PC-9 (cell line): Measurements from ENCODE around the gene VAV3. TPM values are rescaled to one million over a fixed set of nuclear protein-coding genes. Genes with fewer than 3 reads are reported as not detected.
A peak's percentile ranks its signal among the peaks of the same experiment; 100 is the strongest.

Source experiments
- BruUV-seq: library from RNA; stranded (reverse); fragments of 400-500 nt; replicated peaks from 2 replicates; lab custom pipeline; 2021; lab: Mats Ljungman, UMichigan
- CTCF ChIA-PET: fragments of 300-600 bp; sonication (Branson Sonifier 250); formaldehyde crosslinking; loops from one replicate; lab custom pipeline; 2022; ENCODE audit warnings: antibody characterized with exemption; lab: Charles Lee
- POLR2A ChIA-PET: fragments of 300-600 bp; sonication (Branson Sonifier 250); formaldehyde crosslinking; loops from one replicate; lab custom pipeline; 2022; ENCODE audit warnings: antibody characterized with exemption; ENCODE audit not compliant: unreplicated experiment; lab: Charles Lee
- DNase-seq, 2 experiments: peaks; one replicate each; pipeline versions ENCODE4 v3.0.0 to v3.0.0-alpha.2; 2015 to 2022; ENCODE audit warnings: mixed read lengths in 1 of 2
- H2AFZ ChIP-seq: fragments of 200-600 bp; sonication (generic); 2 replicates; pipeline ENCODE4 v1.8.1; 2017; ENCODE audit warnings: antibody characterized with exemption
- H3F3A ChIP-seq: fragments of 200-600 bp; sonication (generic); 2 replicates; pipeline ENCODE4 v1.8.1; 2017; ENCODE audit warnings: antibody characterized with exemption, mild to moderate bottlenecking, low read depth; ENCODE audit not compliant: insufficient read depth
- H3K27ac ChIP-seq: fragments of 200-600 bp; sonication (generic); 2 replicates; pipeline ENCODE4 v1.6.1; 2016; ENCODE audit warnings: mixed run types
- H3K27me3 ChIP-seq: fragments of 200-600 bp; sonication (generic); 2 replicates; pipeline ENCODE4 v1.6.1; 2016; ENCODE audit warnings: low read depth, mixed run types; ENCODE audit not compliant: insufficient read depth
- H3K36me3 ChIP-seq: fragments of 200-600 bp; sonication (generic); 2 replicates; pipeline ENCODE4 v1.6.1; 2016; ENCODE audit warnings: low read depth, mixed run types
- H3K4me1 ChIP-seq: fragments of 200-600 bp; sonication (generic); replicated peaks from 2 replicates; pipeline ENCODE4 v1.6.1; 2016; ENCODE audit warnings: mixed run types; ENCODE audit not compliant: insufficient read depth
- H3K4me2 ChIP-seq: fragments of 200-600 bp; sonication (generic); 2 replicates; pipeline ENCODE4 v1.6.1; 2017; ENCODE audit warnings: mixed run types
- H3K4me3 ChIP-seq: fragments of 200-600 bp; sonication (generic); 2 replicates; pipeline ENCODE4 v1.6.1; 2016; ENCODE audit warnings: mixed run types
- H3K79me2 ChIP-seq: fragments of 200-600 bp; sonication (generic); 2 replicates; pipeline ENCODE4 v1.6.1; 2017; ENCODE audit warnings: low read depth, mixed run types
- H3K9me2 ChIP-seq: fragments of 200-600 bp; sonication (generic); 2 replicates; pipeline ENCODE4 v1.8.1; 2017; ENCODE audit warnings: mild to moderate bottlenecking; ENCODE audit not compliant: insufficient read depth
- H3K9me3 ChIP-seq: fragments of 200-600 bp; sonication (generic); 2 replicates; pipeline ENCODE4 v1.8.1; 2016; ENCODE audit warnings: low read depth; ENCODE audit not compliant: insufficient read depth
- H4K20me1 ChIP-seq: fragments of 200-600 bp; sonication (generic); 2 replicates; pipeline ENCODE4 v1.8.1; 2017; ENCODE audit not compliant: insufficient read depth
- EZH2 ChIP-seq: fragments of 200-600 bp; sonication (generic); IDR thresholded peaks from 2 replicates; pipeline ENCODE4 v1.8.0; 2017; ENCODE audit warnings: antibody characterized with exemption, low read depth
- intact Hi-C: fragments of 100-400 bp; cut with micrococcal nuclease; formaldehyde crosslinking; loops from one replicate; pipeline ENCODE4 v1.10.0; 2022; ENCODE audit not compliant: unreplicated experiment
- total RNA-seq: library from RNA; stranded (reverse); gene quantifications from 2 replicates; pipeline ENCODE4 v1.2.3, GENCODE V29; 2021
- TF ChIP-seq, protein P1 (sequence below): fragments of 200-600 bp; sonication (generic); conservative IDR thresholded peaks from 2 replicates; pipeline ENCODE4 v1.6.1; 2017; ENCODE audit warnings: mixed run types, antibody characterized with exemption, mild to moderate bottlenecking, moderate library complexity

Gene VAV3
- total RNA-seq, 1 experiment from 2014 or later = 1.7 TPM

DNA sequence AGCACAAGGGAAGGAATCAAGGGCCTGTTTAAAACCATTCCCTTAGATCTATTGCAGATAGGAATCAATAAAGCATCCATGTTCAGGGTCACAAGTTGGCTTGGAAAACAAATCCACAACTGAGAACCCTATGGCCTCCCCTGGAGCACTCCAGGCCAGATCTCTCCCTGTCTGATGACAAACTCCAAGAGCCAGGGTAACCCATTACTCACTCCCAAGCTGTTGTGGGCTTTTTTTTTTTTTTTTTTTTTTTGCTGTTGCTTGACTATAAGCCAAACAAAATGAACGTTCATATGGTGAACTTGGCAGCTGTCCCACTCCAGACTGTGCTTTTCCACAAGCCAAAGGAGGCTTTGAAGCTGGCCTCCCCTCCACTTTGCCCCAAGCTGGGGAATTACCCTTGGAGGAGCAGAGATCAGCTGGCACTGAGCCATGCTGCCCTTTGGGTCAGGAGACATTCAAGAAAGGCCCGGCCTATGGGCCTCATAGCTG is 35.7 kb upstream of the VAV3 start:
- no peaks in the 10 kb centered on the region for H3K36me3 ChIP-seq
- H3K4me2 ChIP-seq = peak overlapping the region; percentile 8
- ChIA-PET CTCF (interaction anchor here (0.6 kb wide), 1 partner anchor 11 kb away, joined by 3 read pairs; no protein-coding TSS in a partner anchor), POLR2A (interaction anchor here (0.6 kb wide), 1 partner anchor 113 kb away, joined by 14 read pairs; no protein-coding TSS in a partner anchor)
- no peaks in the 10 kb centered on the region for H3K79me2 ChIP-seq
- DNase-seq = peak; percentile 66 to 75
- H3K9me2 ChIP-seq = no peaks in the 10 kb centered on the region; the same call in 1 of the 2 replicates
- no peak overlapping the region for H3K4me3 ChIP-seq
- H3K9me3 ChIP-seq = no peaks in the 10 kb centered on the region
- TF ChIP-seq, protein P1, sequence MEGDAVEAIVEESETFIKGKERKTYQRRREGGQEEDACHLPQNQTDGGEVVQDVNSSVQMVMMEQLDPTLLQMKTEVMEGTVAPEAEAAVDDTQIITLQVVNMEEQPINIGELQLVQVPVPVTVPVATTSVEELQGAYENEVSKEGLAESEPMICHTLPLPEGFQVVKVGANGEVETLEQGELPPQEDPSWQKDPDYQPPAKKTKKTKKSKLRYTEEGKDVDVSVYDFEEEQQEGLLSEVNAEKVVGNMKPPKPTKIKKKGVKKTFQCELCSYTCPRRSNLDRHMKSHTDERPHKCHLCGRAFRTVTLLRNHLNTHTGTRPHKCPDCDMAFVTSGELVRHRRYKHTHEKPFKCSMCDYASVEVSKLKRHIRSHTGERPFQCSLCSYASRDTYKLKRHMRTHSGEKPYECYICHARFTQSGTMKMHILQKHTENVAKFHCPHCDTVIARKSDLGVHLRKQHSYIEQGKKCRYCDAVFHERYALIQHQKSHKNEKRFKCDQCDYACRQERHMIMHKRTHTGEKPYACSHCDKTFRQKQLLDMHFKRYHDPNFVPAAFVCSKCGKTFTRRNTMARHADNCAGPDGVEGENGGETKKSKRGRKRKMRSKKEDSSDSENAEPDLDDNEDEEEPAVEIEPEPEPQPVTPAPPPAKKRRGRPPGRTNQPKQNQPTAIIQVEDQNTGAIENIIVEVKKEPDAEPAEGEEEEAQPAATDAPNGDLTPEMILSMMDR = no peak
- no peak for TF ChIP-seq EZH2
- intact Hi-C loops = loop anchor here (2.0 kb wide), 1 partner anchor 64 kb away; no protein-coding TSS in a partner anchor
- no peaks in the 10 kb centered on the region for H3K27me3 ChIP-seq
- H3F3A ChIP-seq = peaks cover 16% of the 10 kb centered on the region
- H3K4me1 ChIP-seq = peaks cover 20% of the 10 kb centered on the region
- no peak overlapping the region for H3K27ac ChIP-seq
- no TSS peak for BruUV-seq
- H4K20me1 ChIP-seq = no peaks in the 10 kb centered on the region
- no peak overlapping the region for H2AFZ ChIP-seq

DNA sequence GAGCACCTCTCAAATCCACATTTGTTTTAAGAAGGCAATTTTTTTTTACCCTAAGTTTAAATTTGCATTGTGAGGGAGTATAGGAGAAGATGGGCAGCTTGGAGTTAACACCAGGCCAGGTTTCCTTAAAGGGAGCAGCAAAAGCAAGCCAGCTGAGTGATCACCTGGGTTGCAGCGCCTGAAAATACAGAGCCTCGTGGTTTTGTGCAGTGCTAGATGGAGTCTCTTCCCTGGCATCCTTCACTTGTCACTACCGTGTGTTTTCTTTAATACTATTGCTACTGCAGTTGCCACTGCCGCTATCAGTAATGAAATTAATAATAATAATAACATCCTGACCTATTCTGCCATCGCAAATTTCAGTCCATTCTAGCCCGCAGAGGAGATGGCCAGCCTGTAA is 35.2 kb upstream of the VAV3 start:
- Histone ChIP-seq H3K4me1 (peaks cover 20% of the 10 kb centered on the region), H3K27ac (no peak overlapping the region), H3K9me3 (no peaks in the 10 kb centered on the region), H3K36me3 (no peaks in the 10 kb centered on the region), H3K79me2 (no peaks in the 10 kb centered on the region), H3K4me3 (no peak overlapping the region), H2AFZ (no peak overlapping the region), H3K27me3 (no peaks in the 10 kb centered on the region), H3K9me2 (no peaks in the 10 kb centered on the region; the same call in 1 of the 2 replicates), H3F3A (peaks cover 16% of the 10 kb centered on the region), H4K20me1 (no peaks in the 10 kb centered on the region), H3K4me2 (peak overlapping the region; percentile 8)
- TF ChIP-seq, protein P1 = no peak
- no peak for TF ChIP-seq EZH2
- BruUV-seq = no TSS peak
- CTCF ChIA-PET = interaction anchor here (0.6 kb wide), 1 partner anchor 11 kb away, joined by 3 read pairs; no protein-coding TSS in a partner anchor
- POLR2A ChIA-PET = no interaction called here
- intact Hi-C loops = loop anchor here (2.0 kb wide), 1 partner anchor 63 kb away; no protein-coding TSS in a partner anchor
- DNase-seq = no peak

DNA sequence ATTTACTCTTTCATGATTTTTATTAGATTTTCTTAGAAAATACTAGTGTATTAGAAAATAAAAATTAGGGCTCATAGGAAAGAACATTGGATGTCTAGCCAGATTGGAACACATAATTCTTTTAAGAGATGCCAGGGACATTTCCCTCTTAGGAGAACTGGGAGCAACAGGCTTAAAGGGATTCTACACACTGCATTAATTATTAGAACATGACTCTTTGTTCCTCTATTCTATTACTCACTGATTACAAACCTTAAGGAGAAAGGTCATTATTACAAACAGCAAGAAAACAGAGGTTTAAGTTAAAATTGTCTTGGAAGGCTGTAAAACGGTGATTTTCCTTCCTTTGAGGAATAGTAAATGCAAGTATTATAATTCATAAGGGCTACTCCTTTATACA is 32.9 kb upstream of the VAV3 start:
- BruUV-seq = no TSS peak
- Histone ChIP-seq H4K20me1 (no peaks in the 10 kb centered on the region), H2AFZ (no peak overlapping the region), H3K4me2 (no peak overlapping the region), H3K36me3 (no peaks in the 10 kb centered on the region), H3K79me2 (no peaks in the 10 kb centered on the region), H3K4me3 (no peak overlapping the region), H3K27me3 (no peaks in the 10 kb centered on the region), H3K27ac (no peak overlapping the region), H3K9me2 (no peaks in the 10 kb centered on the region; the same call in 1 of the 2 replicates), H3K4me1 (peaks cover 33% of the 10 kb centered on the region), H3F3A (peaks cover 22% of the 10 kb centered on the region), H3K9me3 (no peaks in the 10 kb centered on the region)
- ChIA-PET POLR2A (no interaction called here), CTCF (no interaction called here)
- no peak for DNase-seq
- TF ChIP-seq EZH2 = no peak
- TF ChIP-seq, protein P1 = no peak
- intact Hi-C loops = no loop called here
